ENCODE results near the gene PDE8A.

DNA sequence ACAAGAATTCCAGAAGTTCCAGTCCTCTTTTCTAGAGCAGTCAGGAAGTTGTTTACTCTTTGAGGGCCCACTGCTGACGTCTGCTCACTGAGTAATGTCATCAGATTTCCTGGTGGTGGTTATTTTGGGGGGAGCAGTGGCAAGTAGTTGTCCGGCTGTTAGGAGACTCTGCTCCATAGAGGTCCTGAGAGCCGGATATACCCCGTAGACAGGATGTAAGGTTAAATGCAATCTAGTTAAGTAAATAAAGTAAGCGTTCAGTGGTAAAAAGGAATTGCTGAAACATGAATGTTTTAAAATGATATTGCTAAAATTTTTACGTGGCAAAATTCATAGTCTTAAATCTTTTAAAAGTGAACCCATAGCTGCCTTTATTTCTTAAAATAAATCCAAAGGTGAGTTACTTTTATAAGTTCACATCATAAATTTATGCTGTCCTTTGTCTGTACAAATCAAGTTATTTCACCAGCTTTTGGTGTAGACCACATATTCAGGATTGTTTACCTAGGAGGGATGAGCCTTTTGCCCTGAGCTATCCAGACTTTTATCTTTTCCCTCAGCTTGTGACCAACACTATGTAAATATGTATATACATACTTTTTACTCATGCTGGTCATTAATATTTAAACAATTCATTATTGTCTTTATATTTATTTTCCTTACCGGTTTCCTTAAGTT is 65.8 kb downstream of the PDE8A start:
- TF ChIP-seq POLR2A (IDR thresholded peaks at IDR 0.05), result peak in 1 of 2 donors; percentile 29
- no peak for TF ChIP-seq CTCF (IDR thresholded peaks at IDR 0.05)
